ENCODE measurements around the gene MTOR.

MTOR gene

GRCh38 chr1:11059155-11059967 is 203.0 kb downstream of the MTOR start:
- DNase-seq = peak; percentile 52

- peak; percentile 95 for DNase-seq
Observed at GRCh38 chr1:11058595-11059154, 203.7 kb downstream of the MTOR start.

GRCh38 chr1:11058026-11058425 is 204.3 kb downstream of the MTOR start:
- DNase-seq = no peak

DNA sequence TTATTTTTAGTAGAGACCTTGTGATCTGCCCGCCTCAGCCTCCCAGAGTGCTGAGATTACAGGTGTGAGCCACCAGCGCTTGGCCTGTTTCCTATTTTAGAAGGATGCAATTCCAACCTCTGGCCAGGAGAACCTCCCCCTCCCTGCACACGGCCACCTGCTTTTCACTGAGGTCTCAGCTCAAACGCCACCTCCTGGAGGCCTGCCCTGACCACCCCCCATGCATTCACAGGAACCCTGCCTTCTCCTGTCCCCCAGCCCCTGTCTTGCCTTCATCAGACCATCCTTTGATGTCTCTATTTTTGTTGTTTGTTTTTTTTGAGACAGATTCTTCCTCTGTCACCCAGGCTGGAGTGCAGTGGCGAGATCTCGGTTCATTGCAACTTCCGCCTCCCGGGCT is 204.9 kb downstream of the MTOR start:
- DNase-seq = no peak
